Stomach (tissue), 4 donors: ENCODE data around the gene COLGALT1.

Source experiments
- CTCF ChIP-seq, 7 experiments: fragments of 450-650 bp in 4 of 7; fragments of 200-600 bp in 3 of 7; sonication (generic) in 3 of 7; IDR thresholded peaks; one replicate each; pipeline ENCODE4 v1.5.1; 2016 to 2019; ENCODE audit warnings: antibody characterized with exemption in 7 of 7, control low read depth in 2 of 7, mild to moderate bottlenecking in 1 of 7
- POLR2A ChIP-seq, 4 donors: fragments of 450-650 bp; IDR thresholded peaks; one replicate each; pipeline ENCODE4 v1.6.1; 2016; ENCODE audit warnings: antibody characterized with exemption in 4 of 4, control low read depth in 2 of 4, mild to moderate bottlenecking in 1 of 4, moderate library complexity in 1 of 4

GRCh38 chr19:17602872-17603510 is 47.5 kb downstream of the COLGALT1 start:
- TF ChIP-seq CTCF (IDR thresholded peaks at IDR 0.05) (no peak), POLR2A (IDR thresholded peaks at IDR 0.05) (no peak)
